GM19395 (cell line): ENCODE measurements around the gene CDYL2.

Source experiments
- ATAC-seq: cut with Tn5 transposase; IDR thresholded peaks from one replicate; pipeline ENCODE4 v1.9.1; 2021; ENCODE audit warnings: mild to moderate bottlenecking, moderate library complexity; ENCODE audit not compliant: unreplicated experiment

Gene CDYL2

DNA sequence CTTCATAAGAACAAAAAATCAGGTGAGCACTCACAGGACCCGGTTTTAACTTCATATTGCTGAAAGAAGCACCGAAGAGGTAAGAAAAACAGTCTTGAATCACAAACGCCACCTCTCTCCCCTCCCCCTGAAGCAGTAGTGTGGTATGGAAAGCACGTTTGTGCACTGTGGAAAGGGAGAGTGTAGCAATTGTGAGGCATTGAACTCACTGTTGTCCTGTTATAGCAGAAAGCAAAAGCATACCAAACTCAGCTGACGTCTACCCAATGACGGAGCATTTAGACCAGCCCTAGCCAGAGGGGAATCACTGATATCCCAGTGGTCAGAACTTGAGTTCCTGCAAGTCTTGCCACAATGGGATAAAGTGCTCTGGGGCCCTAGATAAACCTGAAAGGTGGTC, 164.8 kb downstream of the CDYL2 start:
- no peak for ATAC-seq

GRCh38 chr16:80637621-80638020, 166.8 kb downstream of the CDYL2 start:
- no peak for ATAC-seq

GRCh38 chr16:80631581-80631980, 172.8 kb downstream of the CDYL2 start:
- ATAC-seq: no peak

- no peak for ATAC-seq
Observed at GRCh38 chr16:80628254-80628653, 176.1 kb downstream of the CDYL2 start.

DNA sequence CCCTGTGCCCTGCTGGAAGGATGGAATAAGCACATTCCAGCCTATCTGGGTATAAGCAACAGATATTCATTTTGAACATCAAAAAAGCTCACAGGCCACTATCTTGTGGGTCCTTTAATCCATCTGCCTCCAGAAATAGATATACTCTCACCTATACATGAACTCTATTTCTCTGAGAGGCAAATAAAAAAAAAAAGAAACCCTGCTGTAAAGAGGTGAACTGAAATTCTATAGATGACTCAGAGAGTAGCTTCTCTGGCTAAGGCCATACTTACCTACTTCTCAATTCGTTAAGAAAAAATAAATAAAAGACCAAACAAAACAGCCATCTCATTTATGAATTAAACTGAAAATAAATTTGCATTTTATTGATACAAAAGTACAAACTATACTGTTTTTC, 177.3 kb downstream of the CDYL2 start:
- peak; percentile 100 for ATAC-seq

GRCh38 chr16:80623376-80623775, 181.0 kb downstream of the CDYL2 start:
- ATAC-seq: no peak

DNA sequence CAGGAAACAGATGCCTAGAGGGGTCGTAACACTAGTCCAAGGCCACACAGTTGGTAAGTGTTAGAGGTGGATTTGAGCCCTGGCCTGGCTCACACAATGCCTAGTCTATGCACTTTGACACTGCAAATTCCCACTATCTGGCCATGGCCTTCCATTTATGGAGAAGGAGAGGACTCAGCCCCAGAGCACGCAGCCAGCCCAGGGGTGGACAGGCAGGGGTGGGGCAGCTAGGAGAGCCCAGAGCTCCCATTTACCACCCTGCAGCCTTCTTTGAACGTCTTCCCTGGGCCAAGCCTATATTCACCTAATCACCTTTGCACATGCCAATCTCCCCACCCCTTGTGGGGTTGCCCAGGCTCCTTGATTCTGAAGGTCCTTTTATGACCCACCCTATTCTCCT, 182.4 kb downstream of the CDYL2 start:
- ATAC-seq: no peak

GRCh38 chr16:80620736-80621605, 183.4 kb downstream of the CDYL2 start:
- no peak for ATAC-seq

GRCh38 chr16:80619824-80620223, 184.6 kb downstream of the CDYL2 start:
- no peak for ATAC-seq

DNA sequence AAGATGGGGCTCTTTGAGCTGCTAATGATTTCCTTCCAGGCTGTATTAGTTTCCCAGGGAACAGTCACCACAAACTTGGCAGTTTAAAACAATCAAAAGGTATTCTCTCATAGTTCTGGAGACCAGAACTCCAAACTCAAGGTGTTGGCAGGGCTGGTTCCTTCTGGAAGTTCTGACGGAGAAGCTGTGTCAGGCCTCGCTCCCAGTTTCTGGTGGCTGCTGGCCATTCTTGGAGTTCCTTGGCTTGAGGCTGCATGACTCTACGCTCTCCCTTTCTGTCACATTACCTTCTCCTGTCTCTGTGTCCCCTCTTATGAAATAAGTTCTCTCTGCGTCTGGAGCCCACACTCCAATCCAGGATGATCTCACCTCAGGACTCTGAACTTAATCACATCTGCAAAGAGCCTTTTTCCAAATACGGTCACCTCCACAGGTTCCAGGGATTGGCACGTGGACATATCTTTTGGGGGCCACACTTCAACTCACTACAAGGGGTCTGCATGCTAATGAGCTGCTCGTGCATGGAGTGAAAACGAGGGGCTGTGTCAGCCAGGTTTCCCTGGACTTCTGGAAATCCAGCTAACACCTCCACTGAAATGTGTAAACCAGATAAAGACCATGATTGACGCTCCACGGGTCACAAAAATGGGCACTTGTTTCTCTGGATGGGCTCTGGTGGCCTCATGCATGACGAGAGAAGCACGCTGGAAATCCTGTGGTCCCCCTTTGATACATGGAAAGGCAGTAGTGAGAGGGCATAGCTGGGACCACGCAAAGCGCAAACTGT, 185.3 kb downstream of the CDYL2 start:
- no peak for ATAC-seq

DNA sequence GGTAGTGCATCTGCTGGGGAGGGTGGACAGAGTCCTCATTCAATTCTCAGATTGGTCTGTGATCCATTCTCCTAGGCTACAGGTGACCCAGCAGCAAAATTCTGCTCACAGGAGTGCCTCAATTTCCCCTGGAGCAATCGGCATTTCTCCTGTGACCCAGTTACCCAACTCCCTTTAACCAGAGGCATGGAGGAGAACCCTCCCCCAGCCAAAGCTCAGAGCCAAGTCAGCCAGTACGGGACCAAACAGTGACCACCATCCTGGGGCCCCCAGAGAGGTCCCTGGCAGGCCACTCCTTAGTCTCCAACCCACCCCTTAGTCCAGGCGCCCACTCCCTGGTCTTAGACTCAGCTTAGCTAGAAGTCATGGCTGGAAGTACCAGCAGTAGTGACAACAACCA, 188.0 kb downstream of the CDYL2 start:
- ATAC-seq: no peak

DNA sequence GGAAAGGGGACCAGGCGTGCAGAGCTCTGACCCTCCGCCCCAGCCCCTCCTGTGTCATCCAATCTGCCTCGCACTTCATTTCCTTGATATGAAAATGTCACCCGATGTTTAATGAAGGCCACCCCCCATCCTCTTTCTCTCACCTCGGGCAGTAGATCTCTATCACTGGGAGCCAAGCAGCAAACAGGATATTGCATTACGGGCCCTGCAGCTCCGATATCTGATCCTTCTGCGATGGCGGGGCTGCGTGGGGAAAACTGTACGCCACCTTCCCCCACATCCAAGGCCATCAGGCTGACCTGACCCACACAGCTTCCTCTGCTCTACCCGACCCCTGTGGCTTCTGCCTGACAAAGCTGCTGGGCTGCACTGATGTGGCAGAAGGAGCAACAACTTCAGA, 188.7 kb downstream of the CDYL2 start:
- no peak for ATAC-seq

- no peak for ATAC-seq
Observed at GRCh38 chr16:80614908-80615671, 189.3 kb downstream of the CDYL2 start.

DNA sequence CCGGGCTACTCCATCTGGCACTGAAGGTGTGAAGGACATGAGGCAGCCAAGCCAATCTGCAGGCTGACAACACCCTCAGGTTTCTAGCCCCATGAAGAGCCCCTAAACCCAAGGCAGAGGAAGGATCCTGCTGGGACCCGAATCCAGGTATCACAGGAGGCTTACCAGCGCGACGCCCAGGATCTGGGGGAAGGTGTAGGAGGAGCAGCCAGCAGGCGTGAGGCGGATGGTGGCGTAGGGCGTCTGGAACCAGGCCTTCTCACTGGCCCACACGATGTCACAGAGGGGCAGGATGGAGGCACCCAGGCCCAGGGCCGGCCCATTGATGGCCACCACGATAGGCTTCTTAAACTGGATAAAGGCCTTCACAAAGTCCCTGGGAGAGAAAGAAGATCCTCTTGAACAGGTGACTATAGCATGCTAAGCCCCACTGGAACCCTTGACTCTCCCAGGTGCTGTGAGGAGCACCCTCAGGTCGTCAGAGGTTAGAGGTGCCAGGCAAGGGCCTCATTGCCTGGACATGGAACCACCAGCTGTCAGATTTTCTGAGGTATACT, 191.9 kb downstream of the CDYL2 start:
- ATAC-seq: no peak

DNA sequence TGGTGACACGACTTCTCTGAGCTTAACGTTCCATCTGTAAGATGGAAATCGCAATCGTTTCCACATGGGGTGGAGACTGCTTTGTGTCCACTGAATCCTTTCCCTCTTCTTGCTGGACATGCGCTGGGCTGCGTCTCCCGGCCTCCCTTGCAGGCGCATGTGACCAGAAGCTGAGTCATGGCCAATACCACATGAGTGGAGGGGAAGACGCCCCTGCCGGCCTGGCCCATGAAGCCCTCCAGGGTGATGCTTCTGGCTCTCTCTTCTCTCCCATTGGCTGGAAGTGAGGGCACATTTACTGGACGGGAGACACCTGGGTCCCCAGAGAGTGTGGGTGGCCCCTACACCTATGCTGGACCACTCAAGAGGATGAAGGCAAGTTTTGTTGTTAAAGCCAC, 192.5 kb downstream of the CDYL2 start:
- no peak for ATAC-seq

DNA sequence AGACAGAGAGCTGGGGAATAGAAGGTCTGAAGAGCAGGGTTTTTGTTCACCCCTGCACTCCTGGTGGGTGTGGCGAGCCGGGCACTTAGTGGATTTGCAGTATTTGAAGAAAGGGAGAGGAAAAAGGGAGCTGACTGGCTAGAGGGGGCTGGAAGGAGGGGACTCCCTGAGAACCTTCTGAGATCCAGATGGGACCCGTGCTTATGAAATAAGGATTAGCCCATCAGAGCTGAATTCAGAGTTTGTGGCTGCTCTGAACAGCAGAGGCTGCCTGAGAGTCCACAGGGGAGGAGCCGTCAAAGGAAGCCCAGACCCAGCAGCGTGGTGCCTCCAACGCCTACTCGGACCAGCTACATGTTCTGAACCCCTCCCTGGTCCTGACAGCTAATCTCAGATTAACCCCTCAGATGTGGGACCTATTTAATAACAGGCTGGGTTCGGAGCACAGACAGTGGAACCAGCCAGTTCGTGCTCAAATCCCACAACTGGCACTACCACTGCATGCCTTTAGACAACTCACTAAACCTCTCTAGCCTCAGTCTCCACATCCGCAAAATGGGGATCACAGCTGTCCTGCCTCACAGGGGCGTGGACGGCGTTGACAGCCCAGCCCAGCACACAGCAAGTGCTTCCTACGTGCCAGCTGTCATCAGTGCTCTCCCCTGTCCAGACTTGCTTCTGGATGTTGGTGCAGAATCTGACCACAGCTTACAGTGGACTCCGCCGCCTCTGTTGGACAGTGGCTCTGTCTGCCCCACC, 193.0 kb downstream of the CDYL2 start:
- no peak for ATAC-seq

DNA sequence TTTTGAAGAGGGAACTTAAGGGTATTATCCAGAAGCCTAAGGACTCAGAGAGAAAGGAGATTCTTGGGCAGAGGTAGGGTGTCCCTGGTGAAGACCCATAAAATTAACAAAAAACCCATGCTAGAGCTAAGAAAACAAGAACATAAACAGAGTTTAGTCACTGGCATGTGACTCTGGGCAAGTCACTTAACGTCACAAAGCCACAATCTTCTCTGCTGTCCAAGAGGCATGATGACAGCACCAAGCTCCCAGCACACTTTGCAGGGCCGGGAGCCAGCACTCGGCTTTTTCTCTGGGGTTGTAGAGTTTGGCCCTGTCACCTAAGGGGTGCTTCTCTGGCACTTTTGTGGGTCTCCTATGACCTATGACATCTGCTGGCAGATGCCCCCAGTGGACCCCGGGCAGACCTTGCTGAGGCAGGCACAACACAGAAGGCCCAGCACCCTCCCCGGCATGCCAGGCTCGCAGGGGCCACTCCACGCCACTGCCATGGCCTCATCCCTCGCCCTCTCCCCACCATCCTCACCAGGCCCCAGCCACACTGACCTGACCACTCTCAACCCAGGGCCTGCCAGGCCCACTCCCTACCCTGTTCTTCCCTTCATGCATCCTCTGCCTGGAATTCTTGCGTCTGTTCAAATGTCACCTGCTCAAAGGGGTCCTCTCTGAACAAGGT, 193.8 kb downstream of the CDYL2 start:
- no peak for ATAC-seq

GRCh38 chr16:80608946-80609345, 195.5 kb downstream of the CDYL2 start:
- no peak for ATAC-seq

DNA sequence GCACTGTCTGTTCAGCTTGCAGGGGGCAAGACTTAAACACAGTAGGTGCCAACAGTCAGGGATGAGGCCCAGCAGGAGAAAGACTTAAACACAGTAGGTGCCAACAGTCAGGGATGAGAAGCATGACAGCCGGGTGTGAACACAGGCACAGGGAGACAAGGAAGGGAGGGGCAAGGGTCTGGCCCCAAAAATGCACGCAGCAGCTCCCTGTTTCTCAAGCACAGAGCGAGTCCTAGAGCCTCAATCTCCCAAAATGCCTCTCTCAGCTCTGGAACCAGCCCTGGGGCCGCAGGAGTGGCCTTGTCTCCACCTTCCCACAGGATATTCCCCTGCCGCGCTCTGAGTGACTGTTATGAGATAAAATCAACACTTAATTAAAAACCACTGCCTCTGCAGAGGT, 197.2 kb downstream of the CDYL2 start:
- no peak for ATAC-seq

DNA sequence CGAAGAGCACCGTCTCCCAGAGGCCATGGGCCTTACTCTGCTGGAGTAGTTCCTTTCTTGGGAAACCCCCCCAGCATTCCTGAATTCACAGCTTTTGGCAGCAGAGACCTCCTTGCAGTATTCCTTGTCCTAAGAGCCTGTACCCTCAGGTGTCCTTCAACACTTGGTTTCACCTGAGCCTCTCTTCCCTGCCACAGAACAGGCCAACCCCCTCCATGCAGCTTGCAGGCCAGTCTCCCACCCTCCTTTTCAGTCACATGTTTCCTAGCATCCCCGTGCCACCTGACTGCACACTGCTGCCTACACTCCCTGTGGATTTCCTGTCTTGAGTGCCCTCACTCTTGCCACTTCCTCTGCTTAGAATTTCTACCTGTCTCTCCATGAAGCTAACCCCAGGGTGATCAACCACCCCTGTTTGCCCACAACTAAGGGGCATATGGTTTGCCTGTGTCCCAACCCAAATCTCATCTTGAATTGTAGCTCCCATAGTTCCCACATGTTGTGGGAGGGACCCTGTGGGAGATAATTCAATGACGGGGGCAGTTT, 198.1 kb downstream of the CDYL2 start:
- no peak for ATAC-seq
